ENCODE results near the gene APOD.

Gene APOD

DNA sequence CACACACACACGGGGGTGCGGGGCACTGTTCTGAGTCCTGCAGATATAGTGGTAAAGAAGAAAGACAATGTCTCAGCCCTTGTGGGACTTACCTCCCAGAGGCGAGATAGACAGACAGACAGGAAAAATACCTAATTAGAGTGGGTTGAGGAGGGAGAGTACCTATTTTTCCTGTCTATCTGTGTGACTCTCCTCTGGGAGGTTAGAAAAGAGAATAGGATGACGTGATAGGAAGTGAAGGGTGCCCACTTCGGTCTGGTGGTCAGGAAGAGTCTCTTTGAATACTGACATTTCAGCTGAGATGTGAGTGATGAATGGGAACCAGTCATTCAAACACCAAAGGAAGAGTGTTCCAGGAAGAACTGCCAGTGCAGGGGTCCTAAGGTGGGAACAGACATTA lies 4.1 kb upstream of the APOD start:
- DNase-seq (ENCODE audit: low read depth in 4 of 4, low spot score in 1 of 4), result no peak

GRCh38 chr3:195587406-195587805 lies 3.7 kb upstream of the APOD start:
- no peak for DNase-seq (ENCODE audit: low read depth in 4 of 4, low spot score in 1 of 4)

DNA sequence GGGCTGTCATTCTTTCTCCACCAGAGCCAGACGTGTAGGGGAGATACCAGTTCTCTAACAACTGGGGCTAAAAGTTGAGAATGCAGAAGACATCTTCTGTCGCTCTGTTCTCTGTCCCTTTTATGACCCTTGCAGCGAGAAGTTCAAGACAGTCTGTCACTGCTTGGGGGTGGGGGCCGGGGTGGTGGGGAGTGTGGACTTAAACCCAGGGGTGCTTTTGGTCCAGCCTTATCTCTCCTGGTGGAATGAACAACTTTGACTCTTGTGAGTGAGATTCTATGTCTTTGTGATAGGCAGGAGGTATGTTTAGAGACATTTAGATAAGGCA lies 767 bp upstream of the APOD start:
- no peak for DNase-seq (ENCODE audit: low read depth in 4 of 4, low spot score in 1 of 4)

DNA sequence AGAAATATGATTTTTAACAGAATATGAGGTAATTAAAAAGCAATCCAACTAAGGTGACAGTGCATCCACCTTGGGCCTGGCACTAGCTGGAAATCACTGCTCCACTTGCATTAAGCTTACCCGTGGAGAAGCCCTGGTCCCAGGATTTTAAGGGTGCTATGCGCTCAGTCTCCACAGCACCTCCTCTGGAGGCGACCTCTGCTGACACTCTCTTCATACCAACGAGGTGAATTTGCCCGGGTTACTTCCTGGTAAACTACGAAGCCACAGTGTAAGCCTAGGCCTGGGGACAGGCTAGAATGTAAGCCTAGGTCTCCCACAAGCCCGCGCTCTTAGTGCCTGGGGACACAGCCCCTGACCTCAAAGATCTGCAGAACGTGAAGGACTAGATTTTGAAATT lies 793 bp downstream of the APOD start:
- no peak for DNase-seq (ENCODE audit: low read depth in 4 of 4, low spot score in 1 of 4)

DNA sequence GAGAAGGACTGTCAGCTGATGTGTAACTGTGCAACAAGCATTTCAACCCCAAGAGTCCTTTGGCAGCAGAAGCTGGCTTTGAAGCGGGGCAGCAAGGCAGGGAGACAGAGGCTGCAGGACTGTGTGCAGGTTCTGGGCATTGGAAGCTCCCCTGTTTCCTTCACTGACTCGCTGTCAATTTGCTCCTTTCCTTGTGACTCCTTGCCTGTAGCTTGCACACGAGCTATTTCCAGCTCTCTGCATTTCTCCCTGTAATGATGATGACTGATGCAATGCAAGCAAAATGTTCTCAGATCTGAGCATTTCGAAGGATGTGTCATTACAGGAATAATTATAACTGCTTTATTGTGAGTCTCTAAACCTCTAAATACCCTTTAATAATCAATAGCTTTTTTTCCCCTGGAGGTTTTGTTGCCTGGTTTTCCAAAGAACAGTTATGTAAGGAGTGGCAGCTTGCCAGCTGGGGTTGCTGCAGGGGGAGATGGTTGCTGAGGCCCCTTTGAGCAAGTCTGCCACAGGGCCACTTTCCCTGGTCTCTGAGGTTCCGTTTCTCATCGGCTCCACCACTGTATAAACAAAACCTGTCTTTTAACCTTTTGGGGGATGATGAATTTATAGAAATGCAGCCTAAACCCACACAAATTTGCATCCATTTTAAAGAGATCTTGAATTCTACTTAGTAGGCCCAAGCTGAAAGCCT lies 2.8 kb downstream of the APOD start:
- no peak for DNase-seq (ENCODE audit: low read depth in 4 of 4, low spot score in 1 of 4)

GRCh38 chr3:195579281-195579680 lies 4.5 kb downstream of the APOD start:
- no peak for DNase-seq (ENCODE audit: low read depth in 4 of 4, low spot score in 1 of 4)

DNA sequence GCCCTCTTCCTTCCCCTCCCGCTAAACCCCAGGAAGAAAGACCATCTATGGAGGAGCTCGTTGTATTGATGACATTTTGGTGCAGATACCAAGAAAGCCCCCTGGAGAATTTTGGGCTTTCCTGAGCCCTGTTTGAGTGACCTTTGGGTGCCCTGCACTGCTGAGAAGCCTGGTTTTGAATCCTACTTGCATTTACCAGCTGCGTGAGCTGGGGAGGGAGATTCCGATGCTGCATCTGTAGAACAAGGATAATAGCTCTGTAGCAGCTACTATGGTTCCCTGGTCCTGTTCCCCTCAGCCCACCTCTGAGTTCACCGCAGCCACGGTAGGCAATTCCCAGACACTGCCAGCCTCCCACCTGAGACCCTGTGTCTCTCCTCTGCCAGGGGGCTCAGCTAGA lies 5.2 kb downstream of the APOD start:
- DNase-seq (ENCODE audit: low read depth in 4 of 4, low spot score in 1 of 4), result no peak

DNA sequence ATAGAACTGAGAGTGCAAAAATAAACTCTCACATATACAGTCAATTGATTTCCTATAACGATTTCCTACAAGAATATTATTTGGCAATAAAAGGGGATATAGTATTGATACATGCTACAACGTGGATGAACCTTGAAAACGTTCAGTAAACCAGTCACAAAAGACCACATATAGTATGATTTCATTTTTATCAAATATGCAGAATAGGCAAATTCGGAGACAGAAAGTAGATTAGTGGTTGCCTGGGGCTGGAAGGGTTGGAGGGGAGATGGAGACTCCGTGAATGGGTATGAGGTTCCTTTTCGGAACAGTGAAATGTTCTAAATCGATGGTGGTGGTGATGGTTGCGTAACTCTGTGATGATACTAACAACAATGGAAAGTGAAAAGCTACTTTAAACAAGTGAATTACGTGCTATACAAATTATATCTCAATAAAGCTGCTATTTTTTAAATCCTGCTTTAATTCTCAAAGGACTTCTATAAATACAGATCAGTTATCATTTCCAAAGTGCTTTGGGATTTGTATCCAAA lies 6.0 kb downstream of the APOD start:
- DNase-seq (ENCODE audit: low read depth in 4 of 4, low spot score in 1 of 4), result no peak

DNA sequence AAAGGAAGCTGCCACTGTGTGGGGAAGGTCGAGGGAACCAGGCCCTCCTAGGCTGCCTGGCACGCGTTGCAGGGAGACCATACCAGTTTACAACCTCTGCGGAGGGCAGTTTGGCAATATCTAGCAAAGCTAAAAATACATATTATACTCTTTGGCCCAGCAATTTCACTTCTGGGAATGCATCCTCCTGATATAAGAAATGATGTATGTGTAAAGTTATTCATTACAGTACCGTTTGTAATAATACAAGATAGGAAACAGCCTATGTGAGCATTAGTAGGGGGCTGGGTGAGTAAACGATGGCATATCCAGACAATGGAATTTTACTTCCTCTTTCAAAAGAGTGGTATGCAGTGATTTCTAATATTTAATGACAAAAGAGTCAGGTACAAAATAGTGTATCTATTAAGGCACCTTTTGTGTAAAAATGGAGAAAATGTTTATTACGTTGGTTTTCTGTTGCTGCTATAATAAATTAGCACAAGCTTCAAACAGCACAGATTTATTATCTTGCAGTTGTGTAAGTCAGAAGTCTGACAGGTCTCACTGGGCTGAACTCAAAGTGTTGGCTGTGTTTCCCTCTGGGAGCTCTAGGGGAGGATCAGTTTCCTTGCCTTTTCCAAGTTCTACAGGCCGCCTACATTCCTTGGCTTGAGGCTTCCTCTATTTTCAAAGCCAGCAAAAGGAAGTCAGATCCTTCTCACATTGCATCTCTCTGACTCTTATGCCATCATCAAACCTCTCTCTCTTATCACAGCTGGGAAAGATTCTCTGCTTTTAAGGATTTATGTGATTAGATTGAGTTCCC lies 9.0 kb downstream of the APOD start:
- DNase-seq (ENCODE audit: low read depth in 4 of 4, low spot score in 1 of 4), result no peak

- no peak for DNase-seq (ENCODE audit: low read depth in 4 of 4, low spot score in 1 of 4)
These were observed 9.9 kb downstream of the APOD start for GRCh38 chr3:195573611-195574496.

DNA sequence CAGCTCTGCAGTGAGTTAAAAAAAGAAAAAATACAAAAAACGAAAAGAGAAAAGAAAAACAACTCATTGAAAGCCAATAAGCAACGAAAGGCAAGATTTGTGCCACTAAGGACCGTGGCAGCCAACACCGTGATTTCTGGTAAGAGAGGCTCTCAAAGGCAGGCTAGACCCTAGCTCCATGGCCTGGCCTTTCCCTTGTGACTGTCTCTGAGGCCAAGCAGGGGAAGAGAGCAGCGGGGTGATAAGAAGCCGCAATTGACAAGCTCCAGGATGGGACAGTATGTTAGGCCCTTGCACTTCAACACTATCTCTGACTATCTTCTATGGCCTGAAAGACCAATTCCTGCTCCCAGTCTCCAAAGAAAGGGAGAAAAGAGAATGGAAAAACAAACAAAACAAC lies 12.4 kb downstream of the APOD start:
- no peak for DNase-seq (ENCODE audit: low read depth in 4 of 4, low spot score in 1 of 4)

- no peak for DNase-seq (ENCODE audit: low read depth in 4 of 4, low spot score in 1 of 4)
These were observed 12.8 kb downstream of the APOD start for GRCh38 chr3:195570912-195571311.

GRCh38 chr3:195570344-195570743 lies 13.4 kb downstream of the APOD start:
- no peak for DNase-seq (ENCODE audit: low read depth in 4 of 4, low spot score in 1 of 4)

- DNase-seq (ENCODE audit: low read depth in 4 of 4, low spot score in 1 of 4), result no peak
These were observed 15.1 kb downstream of the APOD start for GRCh38 chr3:195568630-195569029.

- DNase-seq (ENCODE audit: low read depth in 4 of 4, low spot score in 1 of 4), result no peak
These were observed 16.9 kb downstream of the APOD start for GRCh38 chr3:195566797-195567196.

DNA sequence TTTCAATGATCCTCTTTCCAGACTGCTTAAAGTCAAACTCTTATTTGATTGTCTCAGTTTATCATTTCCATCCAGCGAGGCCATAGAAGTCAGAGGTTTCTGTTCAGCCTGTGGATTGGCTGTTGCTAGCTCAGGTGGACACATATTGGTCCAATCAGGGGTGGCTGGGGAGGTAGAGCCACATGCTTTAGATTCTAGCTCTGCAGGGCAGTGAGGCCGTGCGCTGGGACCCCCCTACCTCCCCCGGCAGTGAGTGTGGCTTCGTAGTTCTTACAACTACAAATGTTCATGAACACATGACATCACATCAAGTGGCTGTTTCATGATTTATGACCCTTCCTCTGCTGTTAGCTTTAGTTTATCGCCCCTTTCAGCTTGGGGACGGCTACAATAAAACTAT lies 18.0 kb downstream of the APOD start:
- DNase-seq (ENCODE audit: low read depth in 4 of 4, low spot score in 1 of 4), result no peak

DNA sequence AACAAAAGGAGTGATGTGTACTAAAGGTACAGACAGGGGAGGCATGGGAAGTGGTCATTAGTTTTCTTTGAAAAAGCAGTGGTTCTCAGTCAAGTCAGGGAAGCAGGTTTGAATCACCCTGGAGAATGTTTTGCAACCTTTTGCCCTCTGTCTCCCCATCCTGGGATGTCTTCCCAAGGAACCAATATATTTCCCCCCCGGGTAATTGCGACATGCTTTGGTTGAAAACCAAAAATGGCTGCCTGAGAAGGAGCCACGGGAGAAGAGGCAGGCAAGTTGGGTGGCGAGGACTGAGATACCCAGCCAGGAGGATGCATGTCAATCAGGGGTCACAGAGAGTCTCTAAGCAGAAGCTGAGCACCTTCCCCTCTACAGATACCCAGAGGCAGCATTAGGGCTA lies 20.4 kb downstream of the APOD start:
- no peak for DNase-seq (ENCODE audit: low read depth in 4 of 4, low spot score in 1 of 4)

DNA sequence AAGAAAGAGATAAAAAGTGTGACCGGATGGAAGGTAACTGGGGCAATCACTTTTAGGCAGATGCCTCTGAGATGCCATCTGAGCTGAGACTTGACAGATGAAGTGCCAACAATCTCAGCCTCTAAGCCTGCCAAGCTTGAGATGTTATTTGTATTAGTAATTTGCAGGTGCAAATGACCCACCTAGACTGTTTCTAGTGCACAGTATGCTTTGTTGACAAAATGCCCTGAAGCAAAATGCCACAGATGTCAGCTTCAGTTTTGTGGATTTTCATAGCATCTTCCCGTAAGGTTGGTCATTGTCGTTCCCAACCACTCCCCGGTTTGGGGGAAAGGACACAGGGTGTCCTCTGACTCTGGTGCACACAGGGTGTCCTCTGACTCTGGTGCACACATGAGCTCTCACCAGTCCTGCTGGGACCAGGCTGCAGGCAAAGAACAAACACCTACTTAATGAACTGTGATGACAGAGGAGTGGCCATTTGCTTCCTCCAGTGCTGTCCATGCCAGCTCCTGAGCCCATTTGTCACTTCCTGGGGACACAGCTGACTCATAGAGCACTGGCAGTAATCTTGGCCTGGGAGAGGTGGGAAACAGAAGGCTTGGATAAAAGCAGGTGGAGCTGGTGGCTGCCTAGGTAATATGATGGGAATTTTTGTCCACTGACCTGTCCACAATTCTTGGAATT lies 23.9 kb downstream of the APOD start:
- no peak for DNase-seq (ENCODE audit: low read depth in 4 of 4, low spot score in 1 of 4)

DNA sequence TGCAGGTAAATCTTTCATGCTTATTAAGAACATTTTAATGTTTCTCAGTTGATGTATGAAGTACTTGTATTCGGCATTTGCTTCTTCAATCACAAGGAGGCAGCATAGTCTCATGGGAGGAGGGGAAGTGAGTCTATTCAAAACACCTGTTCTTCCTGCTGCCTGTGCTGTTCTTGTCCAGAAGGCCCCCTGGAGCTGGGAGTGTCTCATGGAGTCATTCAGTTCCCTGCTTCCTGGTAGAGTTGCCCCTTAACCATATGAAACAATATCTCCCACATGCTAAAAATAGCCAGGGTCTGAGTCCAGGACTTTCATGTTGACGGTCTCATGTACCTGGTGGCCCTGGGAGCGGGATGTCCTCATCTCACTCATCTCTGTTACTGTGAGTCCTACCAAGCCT lies 25.1 kb downstream of the APOD start:
- DNase-seq (ENCODE audit: low read depth in 4 of 4, low spot score in 1 of 4), result no peak

GRCh38 chr3:195557322-195557721 lies 26.4 kb downstream of the APOD start:
- no peak for DNase-seq (ENCODE audit: low read depth in 4 of 4, low spot score in 1 of 4)

- no peak for DNase-seq (ENCODE audit: low read depth in 4 of 4, low spot score in 1 of 4)
These were observed 27.4 kb downstream of the APOD start for GRCh38 chr3:195556390-195556789.
